Panc1 (cell line): ENCODE results near the gene UBASH3B.

Experiments used
- CTCF ChIP-seq: fragments of 450-650 bp; IDR thresholded peaks from 2 replicates; pipeline ENCODE4 v1.5.1; 2017; ENCODE audit warnings: mild to moderate bottlenecking
- POLR2AphosphoS5 ChIP-seq: IDR thresholded peaks from 2 replicates; pipeline ENCODE4 v1.6.1; 2012; ENCODE audit warnings: mild to moderate bottlenecking, low read depth, low read length, moderate library complexity
- SIN3A ChIP-seq: IDR thresholded peaks from 2 replicates; pipeline ENCODE4 v1.6.1; 2012; ENCODE audit warnings: low read depth, mild to moderate bottlenecking, low read length, moderate library complexity, borderline replicate concordance; ENCODE audit not compliant: insufficient read depth
- TCF7L2 ChIP-seq: IDR thresholded peaks from 2 replicates; pipeline ENCODE4 v1.6.1; 2011; ENCODE audit warnings: mild to moderate bottlenecking, low read depth, low read length, inconsistent platforms

- no peak for TF ChIP-seq SIN3A
- no peak for TF ChIP-seq TCF7L2
- no peak for TF ChIP-seq CTCF
- TF ChIP-seq POLR2AphosphoS5 = no peak
Measured at GRCh38 chr11:122653916-122654585, 1.5 kb upstream of the UBASH3B start.
